ENCODE results near the gene USP51.
"Not testable (repeated sequence)": the region's sequence is repeated elsewhere in the genome, so short reads cannot be mapped to it uniquely, and the experiment has no call there.

- TF ChIP-seq KDM6A (CRISPR knock-in tag; IDR thresholded peaks at IDR 0.05; ENCODE audit: low read depth); BRCA1 (CRISPR knock-in tag; IDR thresholded peaks at IDR 0.05); ZNF747 (CRISPR knock-in tag; IDR thresholded peaks at IDR 0.05; ENCODE audit: borderline replicate concordance); ZNF280D (CRISPR knock-in tag; IDR thresholded peaks at IDR 0.05); EP300 (IDR thresholded peaks at IDR 0.05; ENCODE audit: low read depth in 2 of 2, low read length in 2 of 2); EP300 (CRISPR knock-in tag; IDR thresholded peaks at IDR 0.05; ENCODE audit: borderline replicate concordance); BCLAF1 (IDR thresholded peaks at IDR 0.05); POLR2AphosphoS5 (IDR thresholded peaks at IDR 0.05; ENCODE audit: low read depth, low read length); ZKSCAN1 (IDR thresholded peaks at IDR 0.05; ENCODE audit: low read length); MTERF4 (CRISPR knock-in tag; IDR thresholded peaks at IDR 0.05); GTF2F1 (IDR thresholded peaks at IDR 0.05; ENCODE audit: low read length); RXRA (CRISPR knock-in tag; IDR thresholded peaks at IDR 0.05); CTCF (CRISPR knock-in tag; IDR thresholded peaks at IDR 0.05); GABPA (IDR thresholded peaks at IDR 0.05; ENCODE audit: low read depth, low read length); GABPA (CRISPR knock-in tag; IDR thresholded peaks at IDR 0.05; ENCODE audit: low read depth): not testable (repeated sequence)
- TF ChIP-seq, protein P1, sequence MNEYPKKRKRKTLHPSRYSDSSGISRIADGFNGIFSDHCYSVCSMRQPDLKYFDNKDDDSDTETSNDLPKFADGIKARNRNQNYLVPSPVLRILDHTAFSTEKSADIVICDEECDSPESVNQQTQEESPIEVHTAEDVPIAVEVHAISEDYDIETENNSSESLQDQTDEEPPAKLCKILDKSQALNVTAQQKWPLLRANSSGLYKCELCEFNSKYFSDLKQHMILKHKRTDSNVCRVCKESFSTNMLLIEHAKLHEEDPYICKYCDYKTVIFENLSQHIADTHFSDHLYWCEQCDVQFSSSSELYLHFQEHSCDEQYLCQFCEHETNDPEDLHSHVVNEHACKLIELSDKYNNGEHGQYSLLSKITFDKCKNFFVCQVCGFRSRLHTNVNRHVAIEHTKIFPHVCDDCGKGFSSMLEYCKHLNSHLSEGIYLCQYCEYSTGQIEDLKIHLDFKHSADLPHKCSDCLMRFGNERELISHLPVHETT (CRISPR knock-in tag; conservative IDR thresholded peaks at IDR 0.05): not testable (repeated sequence)
These were observed 30.2 kb downstream of the USP51 start for GRCh38 chrX:55459426-55459825.

All from HepG2 (cell line).